ENCODE measurements around the gene TEKT5.
"Not testable (repeated sequence)": the region's sequence is repeated elsewhere in the genome, so short reads cannot be mapped to it uniquely, and the experiment has no call there.

The TEKT5 gene

GRCh38 chr16:10633429-10633828 lies 61.3 kb downstream of the TEKT5 start:
- DNase-seq (ENCODE audit: low spot score) = not testable (repeated sequence)

- DNase-seq (ENCODE audit: low spot score) = no peak
Measured at GRCh38 chr16:10631886-10632285, 62.8 kb downstream of the TEKT5 start.

- DNase-seq (ENCODE audit: low spot score) = no peak
Measured at GRCh38 chr16:10629592-10629963, 65.2 kb downstream of the TEKT5 start.

- no peak for DNase-seq (ENCODE audit: low spot score)
Measured at GRCh38 chr16:10625595-10626357, 69.0 kb downstream of the TEKT5 start.

GRCh38 chr16:10624527-10624926 lies 70.2 kb downstream of the TEKT5 start:
- DNase-seq (ENCODE audit: low spot score) = no peak

- DNase-seq (ENCODE audit: low spot score) = no peak
Measured at GRCh38 chr16:10623059-10623458, 71.7 kb downstream of the TEKT5 start.

GRCh38 chr16:10622036-10622921 lies 72.5 kb downstream of the TEKT5 start:
- DNase-seq (ENCODE audit: low spot score) = peak; percentile 81

- not testable (repeated sequence) for DNase-seq (ENCODE audit: low spot score)
Measured at GRCh38 chr16:10621216-10621949, 73.3 kb downstream of the TEKT5 start.

- no peak for DNase-seq (ENCODE audit: low spot score)
Measured at GRCh38 chr16:10620120-10620519, 74.6 kb downstream of the TEKT5 start.

- DNase-seq (ENCODE audit: low spot score) = peak; percentile 65
Measured at GRCh38 chr16:10619271-10619849, 75.4 kb downstream of the TEKT5 start.

- DNase-seq (ENCODE audit: low spot score) = no peak
Measured at GRCh38 chr16:10618710-10619209, 76.0 kb downstream of the TEKT5 start.

- DNase-seq (ENCODE audit: low spot score) = no peak
Measured at GRCh38 chr16:10617662-10618420, 76.9 kb downstream of the TEKT5 start.

- peak; percentile 62 for DNase-seq (ENCODE audit: low spot score)
Measured at GRCh38 chr16:10616756-10617640, 77.7 kb downstream of the TEKT5 start.

- no peak for DNase-seq (ENCODE audit: low spot score)
Measured at GRCh38 chr16:10616419-10616755, 78.3 kb downstream of the TEKT5 start.

GRCh38 chr16:10614685-10615084 lies 80.0 kb downstream of the TEKT5 start:
- no peak for DNase-seq (ENCODE audit: low spot score)

GRCh38 chr16:10613785-10614485 lies 80.8 kb downstream of the TEKT5 start:
- no peak for DNase-seq (ENCODE audit: low spot score)

- DNase-seq (ENCODE audit: low spot score) = no peak
Measured at GRCh38 chr16:10612649-10613179, 82.0 kb downstream of the TEKT5 start.

- no peak for DNase-seq (ENCODE audit: low spot score)
Measured at GRCh38 chr16:10611825-10612342, 82.8 kb downstream of the TEKT5 start.
